HUES48 (cell line): Measurements from ENCODE around the gene LRBA.

Experiments used
- H3K27ac ChIP-seq: one replicate; pipeline ENCODE4 v1.7.0; 2013; ENCODE audit warnings: low read depth, low read length, inconsistent platforms
- H3K27me3 ChIP-seq: 2 replicates; pipeline ENCODE4 v1.6.1; 2013; ENCODE audit warnings: mild to moderate bottlenecking, low read length; ENCODE audit not compliant: control insufficient read depth, insufficient read depth
- H3K36me3 ChIP-seq: 2 replicates; pipeline ENCODE4 v1.6.1; 2013; ENCODE audit warnings: low read length; ENCODE audit not compliant: control insufficient read depth, insufficient read depth
- H3K4me1 ChIP-seq: 2 replicates; pipeline ENCODE4 v1.6.1; 2013; ENCODE audit warnings: mild to moderate bottlenecking, low read length; ENCODE audit not compliant: control insufficient read depth, insufficient read depth
- H3K4me3 ChIP-seq: 2 replicates; pipeline ENCODE4 v1.5.1; 2013; ENCODE audit warnings: mild to moderate bottlenecking, low read depth, low read length
- H3K9ac ChIP-seq: 2 replicates; pipeline ENCODE4 v1.6.1; 2013; ENCODE audit warnings: mild to moderate bottlenecking, low read depth, low read length, moderate library complexity
- H3K9me3 ChIP-seq: 2 replicates; pipeline ENCODE4 v1.6.1; 2013; ENCODE audit warnings: low read length; ENCODE audit not compliant: control insufficient read depth, insufficient read depth

The LRBA gene

GRCh38 chr4:150779707-150780106 is 235.4 kb downstream of the LRBA start:
- Histone ChIP-seq H3K27me3 (no peaks in the 10 kb centered on the region), H3K27ac (no peak overlapping the region), H3K4me3 (no peak overlapping the region), H3K4me1 (peaks cover 3% of the 10 kb centered on the region), H3K9me3 (no peaks in the 10 kb centered on the region), H3K9ac (no peak overlapping the region), H3K36me3 (no peaks in the 10 kb centered on the region)

- Histone ChIP-seq H3K36me3 (no peaks in the 10 kb centered on the region), H3K9me3 (no peaks in the 10 kb centered on the region), H3K4me3 (no peak overlapping the region), H3K27ac (no peak overlapping the region), H3K9ac (no peak overlapping the region), H3K27me3 (no peaks in the 10 kb centered on the region), H3K4me1 (no peaks in the 10 kb centered on the region)
These were observed 241.2 kb downstream of the LRBA start for GRCh38 chr4:150773729-150774449.

GRCh38 chr4:150773032-150773431 is 242.1 kb downstream of the LRBA start:
- no peak overlapping the region for H3K27ac ChIP-seq
- H3K4me3 ChIP-seq, result no peak overlapping the region
- H3K9ac ChIP-seq, result no peak overlapping the region
- H3K36me3 ChIP-seq, result no peaks in the 10 kb centered on the region
- no peaks in the 10 kb centered on the region for H3K27me3 ChIP-seq
- no peaks in the 10 kb centered on the region for H3K9me3 ChIP-seq
- no peaks in the 10 kb centered on the region for H3K4me1 ChIP-seq

GRCh38 chr4:150771382-150771781 is 243.7 kb downstream of the LRBA start:
- no peaks in the 10 kb centered on the region for H3K9me3 ChIP-seq
- no peaks in the 10 kb centered on the region for H3K36me3 ChIP-seq
- H3K9ac ChIP-seq, result no peak overlapping the region
- no peak overlapping the region for H3K4me3 ChIP-seq
- H3K27ac ChIP-seq, result no peak overlapping the region
- H3K27me3 ChIP-seq, result no peaks in the 10 kb centered on the region
- no peaks in the 10 kb centered on the region for H3K4me1 ChIP-seq

- no peaks in the 10 kb centered on the region for H3K4me1 ChIP-seq
- H3K27ac ChIP-seq, result peak overlapping the region; percentile 9
- H3K4me3 ChIP-seq, result no peak overlapping the region
- H3K9ac ChIP-seq, result no peak overlapping the region
- H3K36me3 ChIP-seq, result no peaks in the 10 kb centered on the region
- no peaks in the 10 kb centered on the region for H3K27me3 ChIP-seq
- no peaks in the 10 kb centered on the region for H3K9me3 ChIP-seq
These were observed 245.2 kb downstream of the LRBA start for GRCh38 chr4:150769845-150770244.

GRCh38 chr4:150769248-150769647 is 245.8 kb downstream of the LRBA start:
- no peaks in the 10 kb centered on the region for H3K27me3 ChIP-seq
- H3K9ac ChIP-seq, result no peak overlapping the region
- H3K27ac ChIP-seq, result no peak overlapping the region
- no peaks in the 10 kb centered on the region for H3K9me3 ChIP-seq
- H3K4me3 ChIP-seq, result no peak overlapping the region
- no peaks in the 10 kb centered on the region for H3K4me1 ChIP-seq
- H3K36me3 ChIP-seq, result no peaks in the 10 kb centered on the region

GRCh38 chr4:150768497-150768896 is 246.6 kb downstream of the LRBA start:
- Histone ChIP-seq H3K4me1 (no peaks in the 10 kb centered on the region), H3K27ac (no peak overlapping the region), H3K4me3 (no peak overlapping the region), H3K9ac (no peak overlapping the region), H3K27me3 (no peaks in the 10 kb centered on the region), H3K36me3 (no peaks in the 10 kb centered on the region), H3K9me3 (no peaks in the 10 kb centered on the region)

GRCh38 chr4:150765216-150765615 is 249.9 kb downstream of the LRBA start:
- H3K36me3 ChIP-seq, result no peaks in the 10 kb centered on the region
- H3K4me1 ChIP-seq, result no peaks in the 10 kb centered on the region
- H3K27me3 ChIP-seq, result no peaks in the 10 kb centered on the region
- no peak overlapping the region for H3K27ac ChIP-seq
- H3K9ac ChIP-seq, result no peak overlapping the region
- no peak overlapping the region for H3K4me3 ChIP-seq
- no peaks in the 10 kb centered on the region for H3K9me3 ChIP-seq

- Histone ChIP-seq H3K36me3 (0 out of 2 replicates have a peak, but pooled peaks cover 2% of the 10 kb centered on the region), H3K9ac (no peak overlapping the region), H3K9me3 (no peaks in the 10 kb centered on the region), H3K4me3 (no peak overlapping the region), H3K27me3 (no peaks in the 10 kb centered on the region), H3K4me1 (no peaks in the 10 kb centered on the region), H3K27ac (no peak overlapping the region)
These were observed 263.4 kb downstream of the LRBA start for GRCh38 chr4:150751648-150752047.

- no peaks in the 10 kb centered on the region for H3K9me3 ChIP-seq
- H3K27me3 ChIP-seq, result no peaks in the 10 kb centered on the region
- H3K4me1 ChIP-seq, result no peaks in the 10 kb centered on the region
- no peak overlapping the region for H3K9ac ChIP-seq
- H3K4me3 ChIP-seq, result no peak overlapping the region
- H3K36me3 ChIP-seq, result 0 out of 2 replicates have a peak, but pooled peaks cover 3% of the 10 kb centered on the region
- H3K27ac ChIP-seq, result no peak overlapping the region
These were observed 264.3 kb downstream of the LRBA start for GRCh38 chr4:150750824-150751223.

- Histone ChIP-seq H3K27me3 (no peaks in the 10 kb centered on the region), H3K36me3 (0 out of 2 replicates have a peak, but pooled peaks cover 3% of the 10 kb centered on the region), H3K4me3 (no peak overlapping the region), H3K4me1 (no peaks in the 10 kb centered on the region), H3K27ac (no peak overlapping the region), H3K9me3 (no peaks in the 10 kb centered on the region), H3K9ac (no peak overlapping the region)
These were observed 268.9 kb downstream of the LRBA start for GRCh38 chr4:150746156-150746555.
